ENCODE results near the gene CACNA2D2. TPM values are rescaled to one million over a fixed set of nuclear protein-coding genes. Genes with fewer than 3 reads are reported as not detected.

CACNA2D2 gene
- total and polyA plus RNA-seq, 12 donors: 0.09 to 2.0 (median 0.60) TPM

DNA sequence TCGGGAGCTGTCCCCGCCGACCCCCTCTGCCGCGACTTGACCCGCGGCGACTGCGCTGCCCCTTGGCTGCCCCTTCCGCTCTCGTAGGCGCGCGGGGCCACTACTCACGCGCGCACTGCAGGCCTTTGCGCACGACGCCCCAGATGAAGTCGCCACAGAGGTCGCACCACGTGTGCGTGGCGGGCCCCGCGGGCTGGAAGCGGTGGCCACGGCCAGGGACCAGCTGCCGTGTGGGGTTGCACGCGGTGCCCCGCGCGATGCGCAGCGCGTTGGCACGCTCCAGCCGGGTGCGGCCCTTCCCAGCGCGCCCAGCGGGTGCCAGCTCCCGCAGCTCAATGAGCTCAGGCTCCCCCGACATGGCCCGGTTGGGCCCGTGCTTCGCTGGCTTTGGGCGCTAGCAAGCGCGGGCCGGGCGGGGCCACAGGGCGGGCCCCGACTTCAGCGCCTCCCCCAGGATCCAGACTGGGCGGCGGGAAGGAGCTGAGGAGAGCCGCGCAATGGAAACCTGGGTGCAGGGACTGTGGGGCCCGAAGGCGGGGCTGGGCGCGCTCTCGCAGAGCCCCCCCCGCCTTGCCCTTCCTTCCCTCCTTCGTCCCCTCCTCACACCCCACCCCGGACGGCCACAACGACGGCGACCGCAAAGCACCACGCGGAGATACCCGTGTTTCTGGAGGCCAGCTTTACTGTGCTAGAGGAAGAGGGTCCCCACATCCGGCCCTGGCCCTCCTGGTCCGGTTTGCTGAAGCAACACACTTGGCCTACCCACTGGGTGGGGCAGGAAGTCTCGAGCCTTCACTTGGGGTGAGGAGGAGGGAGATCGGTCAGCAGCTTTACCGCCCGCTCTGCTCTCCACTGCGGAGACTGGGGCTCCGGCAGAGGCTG, 162.7 kb downstream of the CACNA2D2 start, which contains the start of gene RASSF1:
Gene RASSF1, minus strand, starts transcription at position 389 of the 882 bp plus-strand sequence. Its CDS starts 31 bp downstream, at position 358.
- peaks cover 23 to 31% of the 10 kb centered on the region in 2 donors for H3K4me1 ChIP-seq (replicated peaks in 1 of 2)
- no peaks in the 10 kb centered on the region for H3K9me3 ChIP-seq (replicated peaks in 1 of 3)
- H3K27me3 ChIP-seq: no peaks in the 10 kb centered on the region
- intact Hi-C loops (cut with DNase I): no loop called here
- H3K27ac ChIP-seq: peak within 1 kb of the TSS in 4 of 5 donors; percentile 66 to 98 (median 94)
- peak in 3 of 7 donors; percentile 46 to 54 (median 52) for DNase-seq
- 19 to 29% (median 25%) methylated on average over 1 to 85 of the region's 85 CpGs for WGBS, 4 donors
- H3K36me3 ChIP-seq (replicated peaks in 1 of 2): no peaks in the 10 kb centered on the region
- H3K4me3 ChIP-seq: peak within 1 kb of the TSS in 2 of 4 donors; percentile 16 to 64
- TF ChIP-seq, protein P1, sequence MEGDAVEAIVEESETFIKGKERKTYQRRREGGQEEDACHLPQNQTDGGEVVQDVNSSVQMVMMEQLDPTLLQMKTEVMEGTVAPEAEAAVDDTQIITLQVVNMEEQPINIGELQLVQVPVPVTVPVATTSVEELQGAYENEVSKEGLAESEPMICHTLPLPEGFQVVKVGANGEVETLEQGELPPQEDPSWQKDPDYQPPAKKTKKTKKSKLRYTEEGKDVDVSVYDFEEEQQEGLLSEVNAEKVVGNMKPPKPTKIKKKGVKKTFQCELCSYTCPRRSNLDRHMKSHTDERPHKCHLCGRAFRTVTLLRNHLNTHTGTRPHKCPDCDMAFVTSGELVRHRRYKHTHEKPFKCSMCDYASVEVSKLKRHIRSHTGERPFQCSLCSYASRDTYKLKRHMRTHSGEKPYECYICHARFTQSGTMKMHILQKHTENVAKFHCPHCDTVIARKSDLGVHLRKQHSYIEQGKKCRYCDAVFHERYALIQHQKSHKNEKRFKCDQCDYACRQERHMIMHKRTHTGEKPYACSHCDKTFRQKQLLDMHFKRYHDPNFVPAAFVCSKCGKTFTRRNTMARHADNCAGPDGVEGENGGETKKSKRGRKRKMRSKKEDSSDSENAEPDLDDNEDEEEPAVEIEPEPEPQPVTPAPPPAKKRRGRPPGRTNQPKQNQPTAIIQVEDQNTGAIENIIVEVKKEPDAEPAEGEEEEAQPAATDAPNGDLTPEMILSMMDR (IDR thresholded peaks at IDR 0.05): no peak
- peak in 1 of 2 donors; percentile 38 for TF ChIP-seq POLR2A (IDR thresholded peaks at IDR 0.05)

DNA sequence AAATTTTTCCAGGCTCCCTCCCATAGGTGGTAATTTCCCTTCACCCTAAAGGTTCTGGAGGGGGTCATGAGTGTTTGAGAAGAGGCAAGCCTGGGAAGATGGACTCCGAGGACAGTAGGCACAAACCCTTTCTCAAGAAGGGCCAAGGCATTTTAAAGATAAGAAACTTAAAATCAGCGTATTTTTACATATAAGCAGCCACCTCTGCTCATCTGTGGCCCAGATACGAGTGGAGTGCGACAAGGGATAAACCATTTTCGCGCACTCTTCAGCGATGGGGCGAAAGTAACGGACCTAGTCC, 163.3 kb downstream of the CACNA2D2 start:
- Histone ChIP-seq H3K27ac (peak overlapping the region in 4 of 5 donors; percentile 66 to 98 (median 94)), H3K27me3 (no peaks in the 10 kb centered on the region), H3K4me1 (replicated peaks in 1 of 2) (peaks cover 21 to 31% of the 10 kb centered on the region in 2 donors), H3K9me3 (replicated peaks in 1 of 3) (no peaks in the 10 kb centered on the region), H3K36me3 (replicated peaks in 1 of 2) (no peaks in the 10 kb centered on the region), H3K4me3 (peak overlapping the region in 2 of 4 donors; percentile 16 to 64)
- TF ChIP-seq, protein P1 (IDR thresholded peaks at IDR 0.05): no peak
- TF ChIP-seq POLR2A (IDR thresholded peaks at IDR 0.05): no peak
- intact Hi-C loops (cut with DNase I): no loop called here
- WGBS, 4 donors: 32 to 53% (median 44%) methylated on average over 9 of the region's 9 CpGs
- peak in 1 of 7 donors; percentile 19 for DNase-seq

DNA sequence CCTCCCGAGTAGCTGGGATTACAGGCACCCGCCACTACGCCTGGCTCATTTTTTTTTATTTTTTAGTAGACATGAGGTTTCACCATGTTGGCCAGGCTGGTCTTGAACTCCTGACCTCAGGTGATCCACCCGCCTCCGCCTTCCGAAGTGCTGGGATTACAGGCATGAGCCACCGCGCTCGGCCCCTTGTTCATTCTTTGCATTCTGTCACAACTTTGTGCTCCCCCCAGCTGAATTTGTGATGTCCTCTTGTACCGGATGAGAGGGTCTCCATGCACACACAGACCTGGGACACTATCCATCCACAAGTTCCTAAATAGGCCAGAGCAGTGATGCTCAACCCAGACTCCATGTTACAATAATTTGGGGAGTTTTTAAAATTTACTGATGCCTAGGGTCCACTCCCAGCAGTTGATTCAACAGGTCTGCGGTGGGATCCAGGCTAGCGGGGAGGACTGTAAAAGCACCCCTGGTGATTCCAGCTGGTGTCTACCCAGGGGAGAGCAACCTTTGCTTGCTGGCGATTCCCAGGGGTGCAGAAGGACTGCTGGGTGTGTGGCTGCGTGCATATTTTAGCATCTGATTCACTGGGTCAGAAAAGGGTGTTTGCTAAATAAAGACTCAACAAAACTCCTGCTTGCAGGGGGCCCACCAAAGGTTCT, 163.8 kb downstream of the CACNA2D2 start:
- TF ChIP-seq POLR2A (IDR thresholded peaks at IDR 0.05): no peak
- TF ChIP-seq, protein P1 (IDR thresholded peaks at IDR 0.05): no peak
- WGBS, 4 donors: 63 to 81% (median 76%) methylated on average over 10 to 14 of the region's 14 CpGs
- no peak for DNase-seq
- Histone ChIP-seq H3K27me3 (no peaks in the 10 kb centered on the region), H3K27ac (peak overlapping the region in 4 of 5 donors; percentile 66 to 98 (median 94)), H3K36me3 (replicated peaks in 1 of 2) (no peaks in the 10 kb centered on the region), H3K4me3 (peak overlapping the region in 1 of 4 donors; percentile 64), H3K4me1 (replicated peaks in 1 of 2) (peaks cover 21 to 35% of the 10 kb centered on the region in 2 donors), H3K9me3 (replicated peaks in 1 of 3) (no peaks in the 10 kb centered on the region)
- intact Hi-C loops (cut with DNase I): no loop called here

DNA sequence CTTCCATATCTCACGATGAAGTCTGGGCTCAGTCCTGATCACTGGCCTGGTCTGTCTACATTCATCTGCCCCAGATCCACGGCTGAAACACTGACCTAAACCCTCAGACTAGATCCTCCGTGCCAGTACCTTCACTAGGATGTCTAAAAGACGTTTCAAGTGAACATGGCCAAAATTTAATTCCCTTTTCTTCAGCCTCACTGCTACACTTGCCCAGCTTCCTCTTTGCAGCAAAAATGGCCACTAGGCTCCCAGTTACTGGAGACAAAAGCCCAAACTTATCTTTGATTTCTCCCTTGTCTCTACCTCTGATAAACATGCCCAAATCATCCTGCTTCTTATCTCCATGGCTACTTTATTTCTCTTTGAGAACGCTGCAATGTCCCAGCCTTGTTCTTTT, 164.5 kb downstream of the CACNA2D2 start:
- Histone ChIP-seq H3K27me3 (no peaks in the 10 kb centered on the region), H3K36me3 (replicated peaks in 1 of 2) (no peaks in the 10 kb centered on the region), H3K9me3 (replicated peaks in 1 of 3) (no peaks in the 10 kb centered on the region), H3K4me3 (no peak overlapping the region), H3K4me1 (replicated peaks in 1 of 2) (peaks cover 21 to 42% of the 10 kb centered on the region in 2 donors), H3K27ac (peak overlapping the region in 4 of 5 donors; percentile 87 to 98 (median 94))
- no peak for DNase-seq
- intact Hi-C loops (cut with DNase I): no loop called here
- TF ChIP-seq, protein P1 (IDR thresholded peaks at IDR 0.05): no peak
- no peak for TF ChIP-seq POLR2A (IDR thresholded peaks at IDR 0.05)
- 58 to 71% (median 67%) methylated on average over 5 of the region's 5 CpGs for WGBS, 4 donors

Data from adrenal gland (tissue), 12 donors.